Nephron (organoid): ENCODE results near the gene NANOS3.

Source experiments
- H3K27ac Mint-ChIP-seq, 3 experiments: 2 replicates each; pipeline ENCODE4 v1.8.0; 2020; ENCODE audit warnings: mixed read lengths in 3 of 3, mild to moderate bottlenecking in 2 of 3, moderate library complexity in 1 of 3
- H3K27me3 Mint-ChIP-seq: 2 replicates; pipeline ENCODE4 v1.8.0; 2021; ENCODE audit warnings: low read depth, mild to moderate bottlenecking, moderate library complexity, mixed read lengths
- H3K36me3 Mint-ChIP-seq: 2 replicates; pipeline ENCODE4 v1.8.0; 2020; ENCODE audit warnings: low read depth, mixed read lengths
- H3K4me1 Mint-ChIP-seq: 2 replicates; pipeline ENCODE4 v1.8.0; 2020; ENCODE audit warnings: mixed read lengths
- H3K4me3 Mint-ChIP-seq, 3 experiments: 2 replicates each; pipeline ENCODE4 v1.8.0; 2020; ENCODE audit warnings: mild to moderate bottlenecking in 3 of 3, mixed read lengths in 3 of 3, moderate library complexity in 2 of 3
- H3K9me3 Mint-ChIP-seq: 2 replicates; pipeline ENCODE4 v1.8.0; 2020; ENCODE audit warnings: mixed read lengths
- TF ChIP-seq, protein P1 (sequence below), 3 experiments: fragments of 200-600 bp; sonication (generic); IDR thresholded peaks; one replicate each; pipeline ENCODE4 v1.5.0; 2021; ENCODE audit warnings: antibody characterized with exemption in 3 of 3; ENCODE audit not compliant: unreplicated experiment in 3 of 3

Gene NANOS3

DNA sequence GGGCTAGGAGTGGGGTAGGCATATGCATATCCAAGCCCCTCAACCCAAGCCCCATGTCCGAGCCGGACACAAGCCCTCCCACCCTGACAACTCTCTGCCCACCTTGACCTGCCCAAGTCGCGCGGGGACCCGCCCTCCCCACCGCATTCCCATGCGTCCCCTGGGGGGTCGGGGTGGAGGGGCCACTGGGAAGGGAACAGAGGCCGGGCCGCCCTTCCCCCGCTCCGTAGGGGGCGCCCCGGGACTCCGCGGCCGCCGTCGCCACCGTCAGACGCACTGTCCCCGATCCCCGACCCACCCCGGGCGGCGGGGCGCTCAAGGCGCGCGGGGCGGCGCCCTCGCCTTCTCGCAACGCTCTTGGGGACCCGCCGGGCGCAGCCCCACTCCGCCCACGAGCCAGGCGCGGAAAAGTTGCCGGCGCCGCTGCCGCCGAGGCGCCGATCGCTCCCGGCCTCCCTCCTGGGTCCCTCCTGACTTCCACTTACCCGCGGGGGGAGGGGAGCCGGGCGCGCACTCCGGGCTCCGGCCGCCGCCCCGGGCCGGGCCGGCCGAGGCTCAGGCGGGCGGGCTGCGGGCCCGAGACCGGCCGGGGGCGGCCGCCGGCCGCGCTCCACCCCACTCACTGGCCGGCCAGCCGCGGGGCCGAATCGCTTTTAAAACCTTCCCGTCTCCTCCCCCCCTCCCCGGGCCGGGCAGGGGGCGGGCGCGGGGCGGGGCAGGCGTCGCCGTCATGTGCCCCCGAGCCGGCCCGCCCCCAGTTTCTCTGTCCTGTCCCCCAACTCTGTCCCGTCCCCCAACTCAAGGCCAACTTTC, 34.4 kb upstream of the NANOS3 start:
- no peaks in the 10 kb centered on the region for H3K9me3 Mint-ChIP-seq

DNA sequence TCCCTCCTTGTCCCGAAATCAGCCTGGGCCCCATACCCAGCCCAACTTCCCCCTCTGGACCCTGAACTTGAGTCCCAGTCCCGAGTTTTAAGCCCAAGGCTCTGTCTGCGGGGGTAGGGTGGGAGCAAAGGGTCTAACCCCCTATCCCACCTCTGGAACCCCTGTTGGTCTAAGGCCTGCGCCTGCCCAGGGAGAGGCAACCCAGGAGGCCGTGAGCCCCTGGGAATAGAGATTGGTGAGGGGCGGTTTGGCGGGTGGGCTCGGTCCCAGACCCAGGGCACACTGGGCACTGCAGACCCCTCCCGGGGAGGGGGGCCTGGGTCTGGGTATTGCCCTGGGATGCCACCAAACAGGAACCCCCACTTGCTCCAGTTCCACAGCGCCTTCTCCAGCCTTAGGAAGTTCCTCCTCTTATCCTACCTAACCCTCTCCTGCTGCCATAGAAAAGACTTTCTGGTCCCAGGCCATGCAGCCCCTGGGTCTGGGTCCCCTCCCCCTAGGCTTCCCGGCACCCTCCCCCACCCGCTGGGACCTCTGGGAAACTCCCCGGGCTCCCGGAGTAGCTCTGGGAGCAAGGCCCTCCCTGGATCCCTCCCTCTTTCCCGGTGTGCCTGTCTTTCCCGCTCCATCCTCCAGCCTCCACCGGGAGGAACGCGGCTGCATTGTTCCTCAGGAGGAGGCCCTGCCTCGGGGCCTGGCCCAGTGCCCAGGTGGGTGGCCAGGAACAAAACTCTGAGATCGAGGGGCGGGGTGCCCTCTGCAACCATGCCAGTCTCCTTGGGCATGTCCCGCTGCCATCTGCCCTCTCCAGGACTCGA, 33.6 kb upstream of the NANOS3 start:
- Mint-ChIP-seq H3K27me3 (no peaks in the 10 kb centered on the region), H3K27ac (peak overlapping the region; percentile 86 to 98 (median 89)), H3K9me3 (no peaks in the 10 kb centered on the region), H3K4me1 (peaks cover 34% of the 10 kb centered on the region), H3K4me3 (peak overlapping the region; percentile 92 to 93 (median 93)), H3K36me3 (no peaks in the 10 kb centered on the region)
- TF ChIP-seq, protein P1, sequence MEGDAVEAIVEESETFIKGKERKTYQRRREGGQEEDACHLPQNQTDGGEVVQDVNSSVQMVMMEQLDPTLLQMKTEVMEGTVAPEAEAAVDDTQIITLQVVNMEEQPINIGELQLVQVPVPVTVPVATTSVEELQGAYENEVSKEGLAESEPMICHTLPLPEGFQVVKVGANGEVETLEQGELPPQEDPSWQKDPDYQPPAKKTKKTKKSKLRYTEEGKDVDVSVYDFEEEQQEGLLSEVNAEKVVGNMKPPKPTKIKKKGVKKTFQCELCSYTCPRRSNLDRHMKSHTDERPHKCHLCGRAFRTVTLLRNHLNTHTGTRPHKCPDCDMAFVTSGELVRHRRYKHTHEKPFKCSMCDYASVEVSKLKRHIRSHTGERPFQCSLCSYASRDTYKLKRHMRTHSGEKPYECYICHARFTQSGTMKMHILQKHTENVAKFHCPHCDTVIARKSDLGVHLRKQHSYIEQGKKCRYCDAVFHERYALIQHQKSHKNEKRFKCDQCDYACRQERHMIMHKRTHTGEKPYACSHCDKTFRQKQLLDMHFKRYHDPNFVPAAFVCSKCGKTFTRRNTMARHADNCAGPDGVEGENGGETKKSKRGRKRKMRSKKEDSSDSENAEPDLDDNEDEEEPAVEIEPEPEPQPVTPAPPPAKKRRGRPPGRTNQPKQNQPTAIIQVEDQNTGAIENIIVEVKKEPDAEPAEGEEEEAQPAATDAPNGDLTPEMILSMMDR (IDR thresholded peaks at IDR 0.05; ENCODE audit: unreplicated experiment in 3 of 3): no peak

More for the DNA sequence above, 34.4 kb upstream of the NANOS3 start:
- TF ChIP-seq, protein P1 (IDR thresholded peaks at IDR 0.05; ENCODE audit: unreplicated experiment in 3 of 3): no peak
- no peaks in the 10 kb centered on the region for H3K36me3 Mint-ChIP-seq
- H3K4me1 Mint-ChIP-seq: peaks cover 34% of the 10 kb centered on the region
- peak overlapping the region; percentile 90 to 98 (median 94) for H3K27ac Mint-ChIP-seq
- H3K4me3 Mint-ChIP-seq: peak overlapping the region; percentile 95 to 97 (median 96)
- no peaks in the 10 kb centered on the region for H3K27me3 Mint-ChIP-seq

DNA sequence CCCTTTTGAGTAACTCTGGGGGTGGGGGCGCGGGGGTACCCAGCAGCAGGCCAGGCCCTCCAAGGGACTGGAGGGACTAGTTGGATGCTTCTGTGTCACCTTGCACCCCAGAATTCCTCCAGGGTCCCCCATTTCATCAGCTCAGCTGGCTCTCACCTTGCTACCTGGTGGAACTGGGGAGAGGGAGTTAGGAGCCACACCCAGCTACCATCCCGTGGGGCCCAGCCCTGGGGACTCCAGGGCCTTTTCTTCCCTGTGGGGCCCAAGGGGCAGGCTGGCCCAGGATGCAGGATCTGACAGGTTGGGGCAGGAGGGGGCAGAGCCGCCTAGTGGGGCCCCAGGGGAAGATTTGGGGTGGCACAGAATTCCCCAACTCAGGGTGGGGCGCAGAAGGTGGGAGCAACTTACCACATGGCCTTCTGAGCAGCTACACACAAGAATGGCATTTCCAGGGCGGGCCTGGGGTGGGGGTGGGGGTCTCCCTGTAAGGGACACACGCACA, 32.8 kb upstream of the NANOS3 start:
- TF ChIP-seq, protein P1 (IDR thresholded peaks at IDR 0.05; ENCODE audit: unreplicated experiment in 3 of 3): no peak
- H3K36me3 Mint-ChIP-seq: no peaks in the 10 kb centered on the region
- H3K27ac Mint-ChIP-seq: peak overlapping the region; percentile 84 to 98 (median 95)
- peaks cover 4% of the 10 kb centered on the region for H3K27me3 Mint-ChIP-seq
- peak overlapping the region; percentile 92 to 93 (median 93) for H3K4me3 Mint-ChIP-seq
- peaks cover 42% of the 10 kb centered on the region for H3K4me1 Mint-ChIP-seq
- H3K9me3 Mint-ChIP-seq: no peaks in the 10 kb centered on the region

DNA sequence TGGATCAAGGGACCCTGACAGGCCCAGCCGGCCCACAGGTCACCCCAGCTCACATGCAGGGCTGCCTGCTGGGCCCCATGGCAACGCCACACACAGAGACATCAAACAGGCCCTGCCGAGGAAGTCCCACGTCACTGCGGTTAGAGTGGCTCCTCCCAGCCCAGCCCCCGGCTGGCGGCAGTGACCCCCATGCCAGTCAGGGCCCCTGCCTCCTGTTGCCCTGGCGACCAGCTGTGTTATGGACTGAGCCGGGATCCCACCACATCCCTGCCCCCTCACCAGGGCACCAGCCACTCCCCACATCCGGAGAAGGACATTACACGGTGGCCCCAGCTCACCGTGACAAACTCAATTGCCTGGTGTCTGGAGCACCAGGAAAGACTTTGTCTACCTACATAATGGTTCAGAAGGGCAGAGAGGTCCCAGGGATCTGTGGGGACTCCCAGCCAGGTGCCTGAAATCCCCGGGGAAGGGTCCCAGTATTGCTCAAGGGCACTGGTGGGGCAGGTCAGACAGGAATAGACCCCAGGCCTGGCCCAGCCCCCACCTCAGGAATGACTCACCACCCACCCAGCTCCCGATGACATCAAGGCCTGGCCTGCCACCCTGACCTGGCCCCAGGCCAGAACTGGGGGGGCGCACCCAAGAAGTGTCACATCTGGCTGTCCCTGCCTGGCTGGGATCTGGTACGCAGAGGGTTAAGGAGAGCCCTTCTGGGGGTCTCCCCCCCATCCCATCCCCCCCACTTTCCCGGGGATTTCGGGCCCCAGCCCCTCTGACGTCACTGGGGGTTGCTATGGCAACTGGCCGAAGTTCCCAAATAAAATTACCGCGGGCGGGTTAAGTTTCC, 30.2 kb upstream of the NANOS3 start:
- Mint-ChIP-seq H3K4me3 (peak overlapping the region; percentile 68 to 79 (median 78)), H3K27ac (peak overlapping the region; percentile 97 to 99 (median 98)), H3K36me3 (no peaks in the 10 kb centered on the region), H3K4me1 (peaks cover 46% of the 10 kb centered on the region), H3K9me3 (no peaks in the 10 kb centered on the region), H3K27me3 (peaks cover 4% of the 10 kb centered on the region)
- TF ChIP-seq, protein P1 (IDR thresholded peaks at IDR 0.05; ENCODE audit: unreplicated experiment in 3 of 3): no peak
